OCI-LY7 (cell line): ENCODE measurements around the gene SYT14. TPM values are rescaled to one million over a fixed set of nuclear protein-coding genes. Genes with fewer than 3 reads are reported as not detected.

ENCODE experiments used
- BruUV-seq: library from RNA; stranded (reverse); fragments of 400-500 nt; replicated peaks from 2 replicates; lab custom pipeline; 2021; lab: Mats Ljungman, UMichigan
- CTCF ChIA-PET: fragments of 300-600 bp; sonication (Branson Sonifier 250); formaldehyde crosslinking; loops from one replicate; lab custom pipeline; 2022; ENCODE audit warnings: antibody characterized with exemption; ENCODE audit not compliant: unreplicated experiment; lab: Charles Lee
- POLR2A ChIA-PET: fragments of 300-600 bp; sonication (Branson Sonifier 250); formaldehyde crosslinking; loops from one replicate; lab custom pipeline; 2022; ENCODE audit warnings: antibody characterized with exemption; lab: Charles Lee
- DNase-seq: peaks from one replicate; pipeline ENCODE4 v3.0.0-alpha.2; 2015; ENCODE audit warnings: low spot score
- H2AFZ ChIP-seq: fragments of 200-600 bp; sonication (generic), shearing (Covaris generic); 2 replicates; pipeline ENCODE4 v1.6.1; 2014; ENCODE audit warnings: mild to moderate bottlenecking, antibody characterized with exemption, low read length, moderate library complexity
- H3K27ac ChIP-seq: fragments of 200-600 bp; sonication (generic); 2 replicates; pipeline ENCODE4 v1.5.1; 2014; ENCODE audit warnings: mixed run types, low read depth, mild to moderate bottlenecking, moderate library complexity, low read length, inconsistent platforms; ENCODE audit not compliant: poor library complexity, severe bottlenecking
- H3K36me3 ChIP-seq: fragments of 200-600 bp; sonication (generic); 2 replicates; pipeline ENCODE4 v1.6.1; 2014; ENCODE audit warnings: mild to moderate bottlenecking, antibody characterized with exemption, low read length, moderate library complexity, mixed read lengths; ENCODE audit not compliant: insufficient read depth
- H3K4me1 ChIP-seq: fragments of 200-600 bp; sonication (generic); 2 replicates; pipeline ENCODE4 v1.5.1; 2014; ENCODE audit warnings: mild to moderate bottlenecking, low read length; ENCODE audit not compliant: insufficient read depth, poor library complexity, severe bottlenecking
- H3K4me2 ChIP-seq: fragments of 200-600 bp; sonication (generic); 2 replicates; pipeline ENCODE4 v1.6.1; 2014; ENCODE audit warnings: mild to moderate bottlenecking, low read length
- H3K4me3 ChIP-seq: fragments of 200-600 bp; sonication (generic); 2 replicates; pipeline ENCODE4 v1.5.1; 2014; ENCODE audit warnings: mild to moderate bottlenecking, low read depth, low read length; ENCODE audit not compliant: poor library complexity, severe bottlenecking
- H3K79me2 ChIP-seq: fragments of 200-600 bp; sonication (generic); 2 replicates; pipeline ENCODE4 v1.6.1; 2016; ENCODE audit warnings: low read depth, mild to moderate bottlenecking, low read length, moderate library complexity, mixed read lengths; ENCODE audit not compliant: insufficient read depth
- H3K9me2 ChIP-seq: fragments of 200-600 bp; sonication (generic); 2 replicates; pipeline ENCODE4 v1.6.1; 2016; ENCODE audit warnings: mild to moderate bottlenecking, low read length, mixed read lengths; ENCODE audit not compliant: insufficient read depth
- H3K9me3 ChIP-seq: fragments of 200-600 bp; sonication (generic); 2 replicates; pipeline ENCODE4 v1.6.1; 2014; ENCODE audit warnings: mild to moderate bottlenecking, mixed run types, low read length, mixed read lengths
- H4K20me1 ChIP-seq: fragments of 200-600 bp; sonication (generic); 2 replicates; pipeline ENCODE4 v1.6.1; 2014; ENCODE audit warnings: mild to moderate bottlenecking, antibody characterized with exemption, low read length, moderate library complexity, mixed read lengths; ENCODE audit not compliant: insufficient read depth
- CTCF ChIP-seq: fragments of 200-600 bp; sonication (generic); conservative IDR thresholded peaks from 2 replicates; pipeline ENCODE4 v1.5.1; 2014; ENCODE audit warnings: mild to moderate bottlenecking, antibody characterized with exemption, low read length, moderate library complexity, mixed read lengths
- EZH2phosphoT487 ChIP-seq: fragments of 200-600 bp; sonication (generic); IDR thresholded peaks from 2 replicates; pipeline ENCODE4 v1.6.1; 2018; ENCODE audit warnings: low read depth, borderline replicate concordance, mild to moderate bottlenecking, mixed run types, antibody characterized with exemption, low read length, moderate library complexity, mixed read lengths
- intact Hi-C: fragments of 100-400 bp; cut with micrococcal nuclease; formaldehyde crosslinking; loops from one replicate; pipeline ENCODE4 v1.10.0; 2022; ENCODE audit not compliant: unreplicated experiment
- total RNA-seq, 2 experiments: library from RNA; depleted of rRNA in 1 of 2; stranded (reverse); fragments of >200 nt in 1 of 2; shearing (Covaris generic) in 1 of 2; gene quantifications; 2 replicates each; pipeline ENCODE4 v1.2.3, GENCODE V29; 2014 to 2022

SYT14 gene
- total RNA-seq, 2 experiments from 2014 or later: not detected

- no peak overlapping the region for H3K4me3 ChIP-seq
- H3K79me2 ChIP-seq: no peaks in the 10 kb centered on the region
- POLR2A ChIA-PET: no interaction called here
- H3K9me2 ChIP-seq: no peaks in the 10 kb centered on the region
- no peak overlapping the region for H2AFZ ChIP-seq
- intact Hi-C loops: no loop called here
- BruUV-seq: no TSS peak
- no peak for DNase-seq
- no peaks in the 10 kb centered on the region for H3K36me3 ChIP-seq
- H3K27ac ChIP-seq: no peak overlapping the region
- no peaks in the 10 kb centered on the region for H3K4me1 ChIP-seq
- CTCF ChIA-PET: no interaction called here
- no peak for TF ChIP-seq CTCF
- TF ChIP-seq EZH2phosphoT487: no peak
- H3K4me2 ChIP-seq: no peak overlapping the region
- no peaks in the 10 kb centered on the region for H4K20me1 ChIP-seq
- no peaks in the 10 kb centered on the region for H3K9me3 ChIP-seq
Measured at GRCh38 chr1:210087058-210087457, 149.0 kb downstream of the SYT14 start.

- H2AFZ ChIP-seq: no peak overlapping the region
- H3K4me3 ChIP-seq: no peak overlapping the region
- no peaks in the 10 kb centered on the region for H3K9me3 ChIP-seq
- ChIA-PET CTCF (no interaction called here), POLR2A (interaction anchor here (0.7 kb wide), 1 partner anchor 35 kb away, joined by 3 read pairs; no protein-coding TSS in a partner anchor)
- no TSS peak for BruUV-seq
- H3K9me2 ChIP-seq: no peaks in the 10 kb centered on the region
- H4K20me1 ChIP-seq: no peaks in the 10 kb centered on the region
- no peak overlapping the region for H3K27ac ChIP-seq
- H3K4me2 ChIP-seq: no peak overlapping the region
- intact Hi-C loops: no loop called here
- no peak for TF ChIP-seq CTCF
- TF ChIP-seq EZH2phosphoT487: no peak
- no peaks in the 10 kb centered on the region for H3K4me1 ChIP-seq
- H3K79me2 ChIP-seq: no peaks in the 10 kb centered on the region
- no peaks in the 10 kb centered on the region for H3K36me3 ChIP-seq
- DNase-seq: no peak
Measured at GRCh38 chr1:210089855-210090254, 151.8 kb downstream of the SYT14 start.

GRCh38 chr1:210092366-210092765 is 154.3 kb downstream of the SYT14 start:
- H2AFZ ChIP-seq: no peak overlapping the region
- ChIA-PET CTCF (no interaction called here), POLR2A (interaction anchor here (1.1 kb wide), 1 partner anchor 17 kb away, joined by 3 read pairs; no protein-coding TSS in a partner anchor)
- intact Hi-C loops: no loop called here
- no peak overlapping the region for H3K27ac ChIP-seq
- no peak overlapping the region for H3K4me3 ChIP-seq
- H3K9me2 ChIP-seq: no peaks in the 10 kb centered on the region
- no TSS peak for BruUV-seq
- H3K4me2 ChIP-seq: no peak overlapping the region
- no peaks in the 10 kb centered on the region for H3K4me1 ChIP-seq
- no peak for DNase-seq
- no peaks in the 10 kb centered on the region for H3K9me3 ChIP-seq
- no peaks in the 10 kb centered on the region for H3K36me3 ChIP-seq
- H4K20me1 ChIP-seq: no peaks in the 10 kb centered on the region
- TF ChIP-seq CTCF: no peak
- no peak for TF ChIP-seq EZH2phosphoT487
- no peaks in the 10 kb centered on the region for H3K79me2 ChIP-seq
